ENCODE measurements around the gene LIMCH1.

GRCh38 chr4:41678951-41679350, 141.0 kb downstream of the LIMCH1 start:
- TF ChIP-seq, protein P1, sequence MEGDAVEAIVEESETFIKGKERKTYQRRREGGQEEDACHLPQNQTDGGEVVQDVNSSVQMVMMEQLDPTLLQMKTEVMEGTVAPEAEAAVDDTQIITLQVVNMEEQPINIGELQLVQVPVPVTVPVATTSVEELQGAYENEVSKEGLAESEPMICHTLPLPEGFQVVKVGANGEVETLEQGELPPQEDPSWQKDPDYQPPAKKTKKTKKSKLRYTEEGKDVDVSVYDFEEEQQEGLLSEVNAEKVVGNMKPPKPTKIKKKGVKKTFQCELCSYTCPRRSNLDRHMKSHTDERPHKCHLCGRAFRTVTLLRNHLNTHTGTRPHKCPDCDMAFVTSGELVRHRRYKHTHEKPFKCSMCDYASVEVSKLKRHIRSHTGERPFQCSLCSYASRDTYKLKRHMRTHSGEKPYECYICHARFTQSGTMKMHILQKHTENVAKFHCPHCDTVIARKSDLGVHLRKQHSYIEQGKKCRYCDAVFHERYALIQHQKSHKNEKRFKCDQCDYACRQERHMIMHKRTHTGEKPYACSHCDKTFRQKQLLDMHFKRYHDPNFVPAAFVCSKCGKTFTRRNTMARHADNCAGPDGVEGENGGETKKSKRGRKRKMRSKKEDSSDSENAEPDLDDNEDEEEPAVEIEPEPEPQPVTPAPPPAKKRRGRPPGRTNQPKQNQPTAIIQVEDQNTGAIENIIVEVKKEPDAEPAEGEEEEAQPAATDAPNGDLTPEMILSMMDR (IDR thresholded peaks at IDR 0.05), result no peak
- no peak for TF ChIP-seq POLR2A (IDR thresholded peaks at IDR 0.05)

All from body of pancreas (tissue), 4 donors.